AG04450 (cell line): ENCODE data around the gene CRACR2A. TPM values are rescaled to one million over a fixed set of nuclear protein-coding genes. Genes with fewer than 3 reads are reported as not detected.
A peak's percentile ranks its signal among the peaks of the same experiment; 100 is the strongest.

Experiments
- CTCF ChIA-PET: fragments of 300-600, 350-600 bp; formaldehyde crosslinking; extraction: SDS; loops from one replicate; lab custom pipeline; 2022; ENCODE audit warnings: antibody characterized with exemption, inconsistent platforms; lab: Charles Lee
- POLR2A ChIA-PET: fragments of 350-600 bp; formaldehyde crosslinking; extraction: SDS; loops from one replicate; lab custom pipeline; 2021; ENCODE audit warnings: antibody characterized with exemption, inconsistent platforms; lab: Yijun Ruan, JAX
- DNase-seq: peaks from one replicate; pipeline ENCODE4 v3.0.0-alpha.2; 2011; ENCODE audit warnings: low read depth, low spot score
- H3K27ac ChIP-seq: one replicate; pipeline ENCODE4 v1.5.1; 2012; ENCODE audit warnings: low read depth, low read length, control low read depth
- H3K27me3 ChIP-seq: one replicate; pipeline ENCODE4 v1.6.0; 2012; ENCODE audit warnings: low read length; ENCODE audit not compliant: control insufficient read depth, insufficient read depth
- H3K4me3 ChIP-seq: 2 replicates; pipeline ENCODE4 v1.5.1; 2011; ENCODE audit warnings: mild to moderate bottlenecking, low read depth, low read length, control low read depth
- H3K9me3 ChIP-seq: 2 replicates; pipeline ENCODE4 v1.5.1; 2012; ENCODE audit warnings: low read length; ENCODE audit not compliant: control insufficient read depth, insufficient read depth
- CTCF ChIP-seq: IDR thresholded peaks from 2 replicates; pipeline ENCODE4 v1.5.1; 2011; ENCODE audit warnings: low read depth, low read length, control low read depth, inconsistent platforms
- polyA plus RNA-seq: library from polyadenylated mRNA; depleted of rRNA; stranded (reverse); fragments of >200 nt; gene quantifications from 2 replicates; pipeline ENCODE4 v1.2.3, GENCODE V29; 2011

CRACR2A gene
- polyA plus RNA-seq, 1 experiment, result 1.1 TPM

DNA sequence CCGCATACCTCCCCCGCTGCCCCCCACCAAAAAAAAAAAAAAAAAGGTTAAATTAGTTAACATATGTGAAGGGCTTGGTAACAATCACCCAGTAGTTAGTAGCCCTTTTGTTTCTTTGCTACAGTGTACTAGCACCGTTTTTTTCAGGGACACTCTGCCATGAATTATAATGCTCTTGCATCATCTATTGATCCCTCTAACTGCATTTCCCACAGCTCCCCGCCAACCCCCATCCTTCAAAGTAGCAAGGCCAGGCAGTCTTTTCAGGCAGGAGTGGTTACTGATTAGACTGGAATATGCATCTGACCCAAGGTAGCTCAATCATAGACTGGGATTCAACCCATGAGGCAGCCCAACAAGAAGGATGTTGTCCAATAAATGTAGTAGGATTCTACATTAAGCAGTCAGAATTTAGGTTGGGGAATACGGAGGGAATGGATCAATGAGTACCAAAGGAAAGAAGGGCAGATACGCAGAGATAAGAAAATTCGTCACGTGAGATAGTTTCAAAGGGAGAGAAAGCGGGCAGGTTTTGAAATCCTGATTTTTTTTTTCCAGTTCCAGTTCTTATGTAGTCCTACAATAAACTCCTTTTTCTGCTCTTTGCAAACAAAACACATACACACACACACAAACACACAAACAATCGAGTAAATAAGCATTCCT lies 39.8 kb upstream of the CRACR2A start:
- Histone ChIP-seq H3K4me3 (no peak overlapping the region), H3K9me3 (no peaks in the 10 kb centered on the region), H3K27ac (no peak overlapping the region), H3K27me3 (peaks cover 3% of the 10 kb centered on the region)
- POLR2A ChIA-PET, result no interaction called here
- no peak for TF ChIP-seq CTCF
- no peak for DNase-seq
- CTCF ChIA-PET, result no interaction called here

- POLR2A ChIA-PET, result no interaction called here
- DNase-seq, result no peak
- CTCF ChIA-PET, result no interaction called here
- Histone ChIP-seq H3K9me3 (no peaks in the 10 kb centered on the region), H3K27ac (no peak overlapping the region), H3K27me3 (peaks cover 3% of the 10 kb centered on the region), H3K4me3 (no peak overlapping the region)
- TF ChIP-seq CTCF, result no peak
Measured at GRCh38 chr12:3791256-3791874, 38.5 kb upstream of the CRACR2A start.

DNA sequence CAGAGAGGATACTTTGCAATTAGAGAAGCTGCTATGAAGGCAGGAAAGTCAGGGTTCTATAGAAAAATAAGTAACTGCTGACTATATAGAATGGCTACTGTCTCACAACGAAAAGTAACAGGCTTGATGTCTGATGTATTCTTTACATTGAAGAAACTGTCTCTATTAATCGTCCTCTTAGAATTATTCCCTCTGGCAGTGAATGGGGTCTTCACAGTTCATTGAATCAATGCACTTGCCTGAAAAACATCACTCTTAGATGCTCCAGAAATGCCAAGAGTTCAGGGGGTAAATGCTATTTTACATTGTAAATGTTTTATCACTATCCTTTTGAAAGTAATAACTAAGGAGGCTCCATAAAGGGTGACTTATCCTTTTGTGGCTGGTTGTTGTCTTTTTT lies 37.7 kb upstream of the CRACR2A start:
- Histone ChIP-seq H3K4me3 (no peak overlapping the region), H3K27ac (no peak overlapping the region), H3K9me3 (no peaks in the 10 kb centered on the region), H3K27me3 (peaks cover 3% of the 10 kb centered on the region)
- TF ChIP-seq CTCF, result no peak
- DNase-seq, result no peak
- POLR2A ChIA-PET, result no interaction called here
- CTCF ChIA-PET, result interaction anchor here (1.0 to 1.5 kb wide), 2 partner anchors 13 kb away, joined by 3 to 4 read pairs; no protein-coding TSS in a partner anchor

DNA sequence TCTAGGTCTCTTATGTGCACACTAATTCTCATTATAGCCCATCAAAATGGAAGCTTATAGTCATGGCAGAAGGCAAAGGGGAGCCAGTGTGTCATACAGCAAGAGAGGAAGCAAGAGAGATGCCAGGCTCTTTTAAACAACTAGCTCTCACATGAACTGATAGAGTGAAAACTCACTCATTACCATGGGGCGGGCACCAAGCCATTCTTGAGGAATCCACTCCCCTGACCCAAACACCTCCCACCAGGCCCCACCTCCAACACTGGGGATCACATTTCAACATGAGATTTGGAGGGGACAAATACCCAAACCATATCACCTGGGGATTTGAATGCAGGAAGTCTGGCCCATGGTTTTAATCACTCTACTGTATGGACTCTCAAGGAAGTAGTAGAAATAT lies 36.9 kb upstream of the CRACR2A start:
- no peaks in the 10 kb centered on the region for H3K9me3 ChIP-seq
- H3K27ac ChIP-seq, result no peak overlapping the region
- no peak for DNase-seq
- no peak overlapping the region for H3K4me3 ChIP-seq
- peaks cover 3% of the 10 kb centered on the region for H3K27me3 ChIP-seq
- no peak for TF ChIP-seq CTCF
- ChIA-PET POLR2A (no interaction called here), CTCF (interaction anchor here (1.0 to 1.8 kb wide), 3 partner anchors 12 to 489 kb away, joined by 3 to 11 read pairs (median 4); no protein-coding TSS in a partner anchor)

GRCh38 chr12:3777206-3777809 lies 24.4 kb upstream of the CRACR2A start:
- DNase-seq, result peak; percentile 10
- Histone ChIP-seq H3K9me3 (no peaks in the 10 kb centered on the region), H3K27ac (no peak overlapping the region), H3K4me3 (no peak overlapping the region), H3K27me3 (peaks cover 5% of the 10 kb centered on the region)
- peak; percentile 87 for TF ChIP-seq CTCF
- ChIA-PET POLR2A (no interaction called here), CTCF (interaction anchor here (0.7 to 2.5 kb wide), 25 partner anchors 8 to 478 kb away, joined by 3 to 79 read pairs (median 4); no protein-coding TSS in a partner anchor)
